ENCODE measurements around the gene MST1R. TPM values are rescaled to one million over a fixed set of nuclear protein-coding genes. Genes with fewer than 3 reads are reported as not detected.
"Not testable (repeated sequence)": the region's sequence is repeated elsewhere in the genome, so short reads cannot be mapped to it uniquely, and the experiment has no call there.

Gene MST1R
- polyA plus RNA-seq (2013, experiment 1 of 2; ENCODE audit: insufficient read length): not detected
- 0.11 TPM for polyA plus RNA-seq (2013, experiment 2 of 2; ENCODE audit: insufficient read length)

GRCh38 chr3:49903451-49904424 is at the start of gene MST1R:
TSS of gene MST1R (minus strand) at chr3:49903873. CDS start at chr3:49903609, 264 bp downstream.
- DNase-seq: peak; percentile 22

DNA sequence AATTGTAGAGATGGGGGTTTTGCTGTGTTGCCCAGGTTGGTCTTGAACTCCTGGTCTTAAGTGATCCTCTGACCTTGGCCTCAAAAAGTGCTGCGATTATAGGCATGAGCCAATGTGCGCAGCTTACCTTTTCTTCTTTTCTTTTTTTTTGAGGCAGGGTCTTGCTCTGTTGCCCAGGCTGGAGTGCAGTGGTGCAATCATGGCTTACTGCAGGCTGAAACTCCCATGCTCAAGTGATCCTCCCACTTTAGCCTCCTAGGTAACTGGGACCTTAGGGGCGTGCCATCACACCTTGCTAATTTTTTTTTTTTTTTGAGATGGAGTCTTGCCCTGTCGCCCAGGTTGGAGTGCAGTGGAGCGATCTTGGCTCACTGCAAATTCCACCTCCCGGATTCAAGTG is 49.3 kb upstream of the MST1R start:
- no peak for DNase-seq

GRCh38 chr3:49942651-49943050 is 39.0 kb upstream of the MST1R start:
- no peak for DNase-seq

- no peak for DNase-seq
Measured at GRCh38 chr3:49940667-49941249, 37.1 kb upstream of the MST1R start.

DNA sequence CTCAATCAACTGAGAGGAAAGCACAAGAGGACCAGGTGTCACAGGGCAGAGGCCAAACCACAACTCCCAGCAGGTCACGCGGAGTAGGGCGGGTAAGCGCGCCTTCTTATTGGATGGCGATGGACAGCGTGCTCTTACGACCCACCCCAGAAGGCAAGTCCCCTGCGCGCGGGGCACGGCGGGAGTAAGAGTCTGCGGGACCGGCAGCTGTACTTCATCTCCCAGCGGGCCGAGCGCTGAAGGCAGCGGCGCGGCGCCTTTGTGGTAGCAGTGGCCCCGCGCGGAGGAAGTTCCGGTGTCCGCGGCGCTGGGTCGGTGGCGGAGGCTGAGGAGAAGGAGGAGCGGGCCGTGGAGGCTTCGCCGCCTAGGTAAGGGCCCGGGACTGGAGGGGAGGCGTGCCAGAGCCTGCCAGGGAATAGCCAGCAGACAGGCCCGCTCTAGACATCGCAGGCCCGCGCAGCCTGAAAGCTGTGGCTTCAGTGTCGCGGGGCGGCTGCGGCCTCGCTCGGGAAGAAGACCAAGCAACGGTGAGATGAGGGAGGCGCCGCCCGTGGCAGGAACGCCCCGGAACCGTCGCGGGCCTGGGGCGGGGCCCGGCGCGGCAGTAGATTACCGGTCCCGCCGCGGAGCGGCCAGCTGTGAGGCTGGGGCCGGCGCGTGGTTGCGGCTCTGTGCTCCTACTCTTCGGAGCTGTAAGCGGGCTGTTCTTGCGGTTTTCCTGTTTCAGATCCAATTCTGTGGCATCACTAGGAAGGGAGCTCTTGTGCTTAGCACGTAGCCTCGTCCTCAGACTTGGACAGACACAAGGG is 36.4 kb upstream of the MST1R start, which contains the start of gene RBM6:
RBM6 (plus strand) TSS at position 293 of the 809 bp plus-strand sequence. CDS start 22,492 bp downstream, outside the sequence.
- DNase-seq: peak; percentile 97

GRCh38 chr3:49937090-49937489 is 33.4 kb upstream of the MST1R start:
- no peak for DNase-seq

GRCh38 chr3:49932281-49932680 is 28.6 kb upstream of the MST1R start:
- DNase-seq: not testable (repeated sequence)

- peak; percentile 8 for DNase-seq
Measured at GRCh38 chr3:49930922-49931321, 27.2 kb upstream of the MST1R start.

GRCh38 chr3:49930168-49930690 is 26.6 kb upstream of the MST1R start:
- no peak for DNase-seq

- DNase-seq: peak; percentile 93
Measured at GRCh38 chr3:49929291-49930167, 25.9 kb upstream of the MST1R start, which contains the start of gene MON1A. TSS of gene MON1A (minus strand) at chr3:49929811. CDS start at chr3:49913346, 16,465 bp downstream.

DNA sequence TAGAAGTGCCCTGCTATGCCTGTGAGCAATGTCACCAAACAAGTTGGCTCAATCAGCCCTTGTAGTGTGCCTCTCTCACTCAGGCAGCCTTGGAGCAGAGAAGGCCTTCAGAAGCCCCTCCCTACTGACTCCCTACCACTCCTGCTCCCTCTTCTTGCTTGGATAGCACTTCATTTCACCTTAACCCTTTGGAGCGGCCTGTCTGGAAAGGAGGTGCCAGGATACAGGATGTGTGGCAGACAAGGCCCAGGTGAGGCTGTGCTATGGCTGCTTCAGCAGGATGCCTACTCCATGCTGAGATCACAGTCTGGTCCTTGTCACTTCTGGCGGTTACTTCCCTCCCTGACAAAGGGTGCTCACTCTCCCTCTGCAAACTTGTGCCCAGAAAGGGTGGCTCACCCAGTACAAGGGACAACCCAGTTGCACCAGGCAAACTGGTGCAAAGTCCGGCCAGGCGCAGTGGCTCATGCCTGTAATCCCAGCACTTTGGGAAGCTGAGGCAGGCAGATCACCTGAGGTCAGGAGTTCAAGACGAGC is 24.9 kb upstream of the MST1R start:
- DNase-seq: no peak

GRCh38 chr3:49927798-49928197 is 24.1 kb upstream of the MST1R start:
- DNase-seq: no peak

GRCh38 chr3:49926117-49926728 is 22.6 kb upstream of the MST1R start:
- DNase-seq: no peak

DNA sequence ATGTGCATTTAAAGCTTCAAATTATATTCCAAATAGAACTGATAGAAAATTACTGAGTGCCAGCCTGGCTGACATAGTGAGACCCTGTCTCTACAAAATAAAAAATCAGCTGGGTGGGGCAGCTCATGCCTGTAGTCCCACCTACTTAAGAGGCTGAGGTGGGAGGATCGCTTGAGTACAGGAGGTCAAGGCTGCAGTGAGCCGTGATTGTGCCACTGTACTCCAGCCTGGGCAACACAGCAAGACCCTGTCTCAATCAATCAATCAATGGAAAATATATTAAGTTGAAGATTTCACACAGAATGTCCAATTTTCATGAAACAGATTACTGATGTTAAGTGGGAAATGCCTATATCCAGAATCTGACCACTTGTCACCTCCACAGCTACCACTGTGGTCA is 21.8 kb upstream of the MST1R start:
- no peak for DNase-seq

- peak; percentile 86 for DNase-seq
Measured at GRCh38 chr3:49924683-49925082, 21.0 kb upstream of the MST1R start.

GRCh38 chr3:49917806-49918590 is 14.3 kb upstream of the MST1R start:
- not testable (repeated sequence) for DNase-seq

GRCh38 chr3:49916686-49917085 is 13.0 kb upstream of the MST1R start:
- DNase-seq: peak; percentile 11

- DNase-seq: no peak
Measured at GRCh38 chr3:49914906-49915305, 11.2 kb upstream of the MST1R start.

DNA sequence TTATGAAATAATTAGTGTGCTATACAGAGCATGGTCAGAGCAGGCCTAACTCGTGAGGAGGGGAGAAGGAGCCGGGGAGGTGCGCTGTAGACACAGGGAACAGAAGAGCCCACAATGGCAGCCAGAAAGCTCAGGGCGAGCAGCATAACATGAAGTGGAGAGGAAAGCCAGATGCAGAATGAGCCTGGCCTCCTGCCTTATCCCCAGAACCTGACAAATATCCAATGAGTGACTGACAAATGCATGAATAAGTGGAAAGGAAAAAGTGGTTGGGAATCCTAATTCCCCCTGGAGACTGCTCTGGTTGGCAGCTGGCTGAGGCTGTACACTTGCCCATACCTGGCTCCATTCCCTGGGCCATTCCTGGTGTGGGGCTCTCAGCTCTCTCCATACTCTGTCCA is 9.2 kb upstream of the MST1R start:
- no peak for DNase-seq

DNA sequence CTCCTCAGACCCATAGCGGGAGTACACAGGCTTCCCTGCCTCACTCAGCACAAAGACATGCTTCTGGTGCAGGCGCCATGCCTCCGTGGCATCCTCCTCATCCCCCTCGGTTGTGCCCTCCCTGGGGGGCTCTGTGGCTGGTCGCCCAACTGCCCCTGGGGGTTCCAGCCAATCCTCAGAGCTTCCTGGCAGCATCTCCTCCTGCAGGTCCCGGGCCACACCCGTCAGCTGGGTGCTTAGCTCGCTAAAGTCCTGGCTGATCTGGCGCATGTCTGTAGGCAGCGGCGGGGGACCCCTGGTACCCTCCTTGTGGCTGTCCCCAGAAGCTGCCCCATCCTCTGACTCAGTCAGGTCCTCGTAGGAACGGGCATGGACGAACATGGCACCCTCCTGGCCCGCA is 7.9 kb upstream of the MST1R start:
- no peak for DNase-seq

Measured in fibroblast of skin of back (primary cell).